Measurements from ENCODE around the gene RUSF1. TPM values are rescaled to one million over a fixed set of nuclear protein-coding genes. Genes with fewer than 3 reads are reported as not detected.
"Not testable (repeated sequence)": the region's sequence is repeated elsewhere in the genome, so short reads cannot be mapped to it uniquely, and the experiment has no call there.

RUSF1 gene
- polyA plus RNA-seq, 3 donors: 10.3 to 45.1 (median 11.8) TPM

DNA sequence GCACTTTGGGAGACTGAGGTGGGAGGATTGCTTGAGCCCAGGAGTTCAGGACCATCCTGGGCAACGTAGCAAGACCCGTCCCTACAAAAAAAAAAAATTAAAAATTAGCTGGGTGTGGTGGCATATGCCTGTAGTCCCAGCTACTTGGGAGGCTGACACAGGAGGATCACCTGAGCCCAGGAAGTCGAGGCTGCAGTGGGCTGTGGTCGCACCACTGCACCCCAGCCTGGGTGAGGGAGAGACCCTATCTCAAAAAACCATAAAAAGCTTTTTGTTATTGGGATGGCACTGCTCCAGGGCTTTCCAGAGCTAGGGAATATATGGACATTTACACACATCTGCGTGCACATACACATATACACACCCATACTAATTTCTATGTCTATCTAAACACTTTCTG is 57.0 kb downstream of the RUSF1 start:
- H3K4me1 Mint-ChIP-seq: peaks cover 38% of the 10 kb centered on the region
- no peak overlapping the region for H3K27ac Mint-ChIP-seq
- H3K36me3 Mint-ChIP-seq: peaks cover 5 to 10% of the 10 kb centered on the region in 2 donors
- no peak overlapping the region for H3K4me3 ChIP-seq (replicated peaks in 1 of 3; ENCODE audit: low read depth in 2 of 3, low read length in 3 of 3)
- DNase-seq: no peak
- H3K9me3 Mint-ChIP-seq: peaks cover 0 to 3% (median 0%) of the 10 kb centered on the region in 7 donors
- H3K27me3 ChIP-seq (ENCODE audit: control insufficient read depth in 2 of 2, insufficient read depth in 2 of 2, low read length in 2 of 2): no peaks in the 10 kb centered on the region
- H3K79me2 ChIP-seq (ENCODE audit: insufficient read depth, low read length): peaks cover 14% of the 10 kb centered on the region
- no peak overlapping the region for H3K9ac ChIP-seq (ENCODE audit: insufficient read depth, low read length, poor library complexity, severe bottlenecking)
- no peak overlapping the region for H3K4me3 Mint-ChIP-seq
- no peaks in the 10 kb centered on the region for H3K36me3 ChIP-seq (replicated peaks in 1 of 2; ENCODE audit: control insufficient read depth in 1 of 2, insufficient read depth in 2 of 2, low read length in 2 of 2)
- intact Hi-C loops (cut with micrococcal nuclease): no loop called here
- H3K27me3 Mint-ChIP-seq (ENCODE audit: low read depth in 3 of 3): peaks cover 0 to 5% (median 3%) of the 10 kb centered on the region in 3 donors
- H3K4me2 ChIP-seq (replicated peaks; ENCODE audit: extremely low read depth, low read length, poor library complexity, severe bottlenecking): no peak overlapping the region
- TF ChIP-seq CTCF (IDR thresholded peaks at IDR 0.05): no peak
- H4K20me1 ChIP-seq (ENCODE audit: insufficient read depth, low read length): peaks cover 17% of the 10 kb centered on the region
- peaks cover 30 to 31% of the 10 kb centered on the region in 2 donors for H3K4me1 ChIP-seq (ENCODE audit: control insufficient read depth in 1 of 2, insufficient read depth in 2 of 2, low read length in 2 of 2)
- H3K9me3 ChIP-seq (replicated peaks in 1 of 2; ENCODE audit: control insufficient read depth in 1 of 2, insufficient read depth in 1 of 2, low read length in 2 of 2): no peaks in the 10 kb centered on the region
- no peak overlapping the region for H2AFZ ChIP-seq (ENCODE audit: insufficient read depth, low read depth, low read length, poor library complexity, severe bottlenecking)
- WGBS (ENCODE audit: insufficient coverage): 100% methylated on average over 1 of the region's 5 CpGs
- H3K27ac ChIP-seq (ENCODE audit: low read depth in 1 of 2, low read length in 2 of 2): no peak overlapping the region

DNA sequence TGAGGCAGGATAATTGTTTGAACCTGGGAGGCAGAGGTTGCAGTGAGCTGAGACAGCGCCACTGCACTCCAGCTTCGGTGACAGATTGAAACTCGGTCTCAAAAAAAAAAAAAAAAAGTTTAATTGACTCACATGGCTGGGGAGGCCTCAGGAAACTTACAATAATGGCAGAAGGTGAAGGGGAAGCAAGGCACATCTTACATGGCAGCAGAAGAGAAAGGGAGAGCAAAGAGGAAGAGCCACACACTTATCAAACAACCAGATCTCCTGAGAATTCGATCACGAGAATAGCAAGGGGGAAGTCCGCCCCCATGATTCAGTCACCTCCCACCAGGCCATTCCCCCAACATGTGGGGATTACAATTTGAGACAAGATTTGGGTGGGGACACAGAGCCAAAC is 62.3 kb downstream of the RUSF1 start:
- not testable (repeated sequence) for H3K27ac ChIP-seq (ENCODE audit: low read depth in 1 of 2, low read length in 2 of 2); H3K9me3 ChIP-seq (replicated peaks in 1 of 2; ENCODE audit: control insufficient read depth in 1 of 2, insufficient read depth in 1 of 2, low read length in 2 of 2); H3K36me3 ChIP-seq (replicated peaks in 1 of 2; ENCODE audit: control insufficient read depth in 1 of 2, insufficient read depth in 2 of 2, low read length in 2 of 2); H3K4me3 ChIP-seq (replicated peaks in 1 of 3; ENCODE audit: low read depth in 2 of 3, low read length in 3 of 3); H3K4me1 Mint-ChIP-seq; H2AFZ ChIP-seq (ENCODE audit: insufficient read depth, low read depth, low read length, poor library complexity, severe bottlenecking); H3K36me3 Mint-ChIP-seq; H3K79me2 ChIP-seq (ENCODE audit: insufficient read depth, low read length); H3K27me3 ChIP-seq (ENCODE audit: control insufficient read depth in 2 of 2, insufficient read depth in 2 of 2, low read length in 2 of 2); H3K9ac ChIP-seq (ENCODE audit: insufficient read depth, low read length, poor library complexity, severe bottlenecking); H4K20me1 ChIP-seq (ENCODE audit: insufficient read depth, low read length); H3K4me2 ChIP-seq (replicated peaks; ENCODE audit: extremely low read depth, low read length, poor library complexity, severe bottlenecking); DNase-seq; H3K4me1 ChIP-seq (ENCODE audit: control insufficient read depth in 1 of 2, insufficient read depth in 2 of 2, low read length in 2 of 2); H3K4me3 Mint-ChIP-seq
- peak overlapping the region in 2 of 7 donors; percentile 28 to 61 for H3K27ac Mint-ChIP-seq
- intact Hi-C loops (cut with micrococcal nuclease): loop anchor here (10.0 kb wide), 2 partner anchors 61 to 271 kb away; no protein-coding TSS in a partner anchor
- peaks cover 2 to 11% (median 2%) of the 10 kb centered on the region in 3 donors for H3K27me3 Mint-ChIP-seq (ENCODE audit: low read depth in 3 of 3)
- 100% methylated on average over 2 of the region's 6 CpGs for WGBS (ENCODE audit: insufficient coverage)
- peaks cover 4 to 11% (median 4%) of the 10 kb centered on the region in 7 donors for H3K9me3 Mint-ChIP-seq

Data from CD14-positive monocyte (primary cell).